ENCODE data around the gene MT1G.
"Not testable (repeated sequence)": the region's sequence is repeated elsewhere in the genome, so short reads cannot be mapped to it uniquely, and the experiment has no call there.

- TF ChIP-seq CTCF (conservative IDR thresholded peaks at IDR 0.05; ENCODE audit: low read length); EZH2phosphoT487 (IDR thresholded peaks at IDR 0.05; ENCODE audit: borderline replicate concordance, low read depth, low read length): not testable (repeated sequence)
These were observed 44.7 kb downstream of the MT1G start for GRCh38 chr16:56623184-56623583.
